WI38 (cell line): ENCODE results near the gene ZNF12.
A peak's percentile ranks its signal among the peaks of the same experiment; 100 is the strongest.
"Not testable (repeated sequence)": the region's sequence is repeated elsewhere in the genome, so short reads cannot be mapped to it uniquely, and the experiment has no call there.

Experiments used
- H3K4me3 ChIP-seq: 2 replicates; pipeline ENCODE4 v1.5.1; 2011; ENCODE audit warnings: low read depth, mild to moderate bottlenecking, control low read depth, low read length
- CTCF ChIP-seq: IDR thresholded peaks from 2 replicates; pipeline ENCODE4 v1.5.1; 2012; ENCODE audit warnings: low read depth, mild to moderate bottlenecking, control low read depth, low read length

Gene ZNF12

GRCh38 chr7:6725003-6725402 lies 18.3 kb upstream of the ZNF12 start:
- no peak for TF ChIP-seq CTCF
- H3K4me3 ChIP-seq, result no peak overlapping the region

- H3K4me3 ChIP-seq, result not testable (repeated sequence)
These were observed 17.6 kb upstream of the ZNF12 start for GRCh38 chr7:6724351-6724750.

GRCh38 chr7:6718124-6718523 lies 11.4 kb upstream of the ZNF12 start:
- H3K4me3 ChIP-seq, result no peak overlapping the region

GRCh38 chr7:6715898-6716297 lies 9.2 kb upstream of the ZNF12 start:
- not testable (repeated sequence) for H3K4me3 ChIP-seq

More at GRCh38 chr7:6718124-6718523, 11.4 kb upstream of the ZNF12 start:
- no peak for TF ChIP-seq CTCF

GRCh38 chr7:6714360-6714759 lies 7.6 kb upstream of the ZNF12 start:
- H3K4me3 ChIP-seq, result no peak overlapping the region
- no peak for TF ChIP-seq CTCF

GRCh38 chr7:6709808-6710207 lies 3.1 kb upstream of the ZNF12 start:
- TF ChIP-seq CTCF, result no peak
- no peak overlapping the region for H3K4me3 ChIP-seq

- no peak for TF ChIP-seq CTCF
- H3K4me3 ChIP-seq, result no peak overlapping the region
These were observed 1.6 kb upstream of the ZNF12 start for GRCh38 chr7:6708304-6708703.

GRCh38 chr7:6705959-6706665 lies 635 bp downstream of the ZNF12 start:
- peak overlapping the region; percentile 94 for H3K4me3 ChIP-seq
- no peak for TF ChIP-seq CTCF
